GM10847 (cell line): Measurements from ENCODE around the gene TSPAN11.

Experiments used
- POLR2A ChIP-seq: IDR thresholded peaks from 2 replicates; pipeline ENCODE4 v1.6.1; 2011; ENCODE audit not compliant: insufficient read length; ENCODE audit errors: extremely low read depth

TSPAN11 gene, protein sequence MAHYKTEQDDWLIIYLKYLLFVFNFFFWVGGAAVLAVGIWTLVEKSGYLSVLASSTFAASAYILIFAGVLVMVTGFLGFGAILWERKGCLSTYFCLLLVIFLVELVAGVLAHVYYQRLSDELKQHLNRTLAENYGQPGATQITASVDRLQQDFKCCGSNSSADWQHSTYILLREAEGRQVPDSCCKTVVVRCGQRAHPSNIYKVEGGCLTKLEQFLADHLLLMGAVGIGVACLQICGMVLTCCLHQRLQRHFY

DNA sequence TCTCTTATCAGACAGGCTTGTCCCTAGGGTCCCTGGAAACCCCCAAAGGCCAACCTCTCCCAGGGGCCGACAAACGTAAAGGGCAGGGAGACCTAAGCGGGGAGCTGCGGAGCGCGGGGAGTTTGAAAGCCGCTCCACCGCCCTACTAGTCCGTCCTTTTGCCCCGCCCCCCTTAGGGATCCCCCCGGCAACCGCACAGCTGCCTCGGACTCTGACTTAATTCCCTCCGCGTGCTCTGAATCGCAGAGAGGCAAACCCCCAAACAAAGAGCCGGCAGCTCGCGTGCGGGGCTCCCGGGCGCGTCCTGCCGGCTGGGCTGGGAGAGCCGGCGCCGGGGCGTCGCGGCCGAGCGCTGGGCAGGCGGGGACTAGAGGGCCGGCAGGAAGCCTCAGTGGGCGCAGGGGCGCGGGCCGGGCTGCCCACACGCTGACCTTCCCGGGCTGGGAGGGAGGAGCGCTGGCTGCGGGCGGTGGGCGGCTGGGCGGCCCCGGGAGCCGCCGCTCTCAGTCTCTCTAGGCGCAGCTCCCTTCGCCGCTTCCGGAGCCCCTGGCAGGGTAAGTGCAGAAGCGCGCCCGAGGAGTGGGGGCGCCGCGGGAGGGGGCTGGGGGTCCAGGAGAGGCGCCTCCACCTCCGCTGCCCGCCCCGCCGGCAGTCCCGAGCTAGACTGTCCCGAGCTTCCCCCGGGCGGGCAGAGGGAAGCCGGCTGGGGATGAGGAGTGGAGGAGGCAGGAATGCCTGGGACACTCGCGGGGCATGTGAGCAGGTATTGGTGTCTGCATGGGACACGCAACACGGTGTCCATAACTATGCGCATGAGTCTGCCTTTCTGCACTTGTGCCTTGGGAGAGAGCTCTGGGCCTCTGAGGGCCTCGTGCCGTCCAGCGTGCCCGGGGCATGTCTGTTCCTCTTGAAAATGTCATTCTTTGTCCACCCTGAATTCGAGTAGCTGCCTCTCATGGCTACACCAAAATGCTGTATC, at the start of gene TSPAN11:
TSPAN11 (plus strand) TSS at position 506 of the 979 bp plus-strand sequence. CDS start 27,244 bp downstream, outside the sequence.
- no peak for TF ChIP-seq POLR2A

DNA sequence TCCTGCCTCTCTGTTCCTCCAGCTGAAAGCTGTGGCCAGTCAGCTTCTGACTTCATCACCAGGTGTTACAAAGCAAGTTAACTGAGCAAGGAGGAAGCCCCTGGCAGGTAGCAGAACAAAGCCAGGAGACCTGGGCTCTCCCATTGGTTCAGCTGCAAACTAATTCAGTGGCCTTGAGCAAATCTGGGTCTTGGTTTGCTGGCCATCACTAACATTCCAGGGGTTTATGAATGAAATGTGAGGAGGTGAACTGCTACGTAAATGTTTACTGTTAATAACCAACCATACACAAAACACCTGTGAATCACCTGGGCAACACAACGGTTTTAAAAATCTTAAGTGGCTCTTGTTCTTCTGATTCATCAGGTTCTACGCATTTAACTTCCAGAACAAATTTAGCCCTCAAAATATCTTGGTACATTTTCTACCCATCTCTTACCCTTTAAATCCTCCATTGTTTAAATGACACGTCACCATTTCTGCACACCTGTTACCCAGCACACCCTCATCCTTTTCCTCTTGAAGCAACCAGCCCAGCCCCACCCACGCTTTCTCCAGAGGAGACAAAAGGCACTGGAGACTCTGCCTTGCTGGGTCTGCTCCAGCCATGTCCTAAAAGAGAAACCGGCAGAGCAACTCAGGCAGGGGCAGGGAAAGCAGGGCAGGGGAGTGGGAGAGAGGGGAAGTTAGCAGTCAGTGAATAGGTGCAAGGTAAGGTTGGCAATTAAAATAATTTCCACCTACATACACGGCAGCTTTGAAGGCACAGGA, 49.3 kb upstream of the TSPAN11 start:
- TF ChIP-seq POLR2A, result no peak

DNA sequence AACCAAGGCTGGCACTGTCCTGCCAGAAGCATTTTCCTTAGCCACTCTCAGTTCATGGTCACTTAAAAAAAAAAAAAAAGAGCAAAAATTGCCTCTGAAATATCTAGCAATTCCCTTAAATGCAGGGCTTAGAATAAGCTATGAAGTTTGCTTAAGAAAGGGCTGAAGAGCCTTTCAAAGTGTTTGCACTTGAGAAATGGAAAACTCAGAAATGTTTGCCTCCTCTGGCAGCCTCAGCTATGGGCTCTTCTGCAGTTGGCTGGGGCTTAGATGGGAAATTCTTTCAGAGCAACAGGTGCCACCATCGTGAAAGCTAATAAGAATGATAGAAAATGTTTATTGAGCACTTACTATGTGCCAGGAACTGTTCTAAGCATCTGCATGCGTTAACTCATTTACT, 48.5 kb upstream of the TSPAN11 start:
- no peak for TF ChIP-seq POLR2A

DNA sequence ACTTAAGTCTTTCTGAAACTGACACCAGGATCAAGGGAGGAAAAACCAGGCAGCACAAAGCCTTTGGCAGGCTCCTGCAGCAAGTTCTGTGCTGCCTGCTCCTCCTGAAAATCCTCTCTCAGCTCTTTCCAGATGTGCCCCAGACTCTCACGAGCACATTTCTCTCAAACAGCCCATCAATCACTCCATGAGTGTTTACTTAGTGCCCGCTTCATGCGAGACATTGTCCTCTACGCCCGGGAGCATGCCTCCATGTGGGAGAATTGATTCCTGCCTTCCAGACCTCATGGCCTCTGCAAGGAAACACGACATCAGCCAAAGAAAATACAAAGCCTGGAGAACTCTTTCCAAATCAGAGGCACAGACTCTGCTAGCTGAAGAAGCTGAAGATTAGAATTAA, 46.5 kb upstream of the TSPAN11 start:
- no peak for TF ChIP-seq POLR2A

DNA sequence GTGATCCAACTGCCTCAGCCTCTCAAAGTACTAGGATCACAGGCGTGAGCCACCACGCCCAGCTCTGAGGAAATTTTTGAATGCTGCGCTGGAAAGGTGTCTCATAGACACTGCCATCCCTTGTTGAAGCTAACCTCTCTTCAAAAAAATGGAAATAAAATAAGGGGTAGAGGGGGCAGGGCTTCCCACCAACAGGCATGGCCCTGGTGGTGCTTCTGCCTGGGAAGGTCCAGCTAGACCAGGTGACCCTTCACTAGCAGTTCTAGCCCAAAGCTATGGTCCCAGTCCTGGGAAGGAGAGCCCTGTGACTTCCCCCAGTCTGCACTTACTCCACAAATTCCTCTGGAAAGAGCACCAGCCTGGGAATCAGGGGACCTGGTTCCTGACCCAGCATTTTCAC, 45.7 kb upstream of the TSPAN11 start:
- no peak for TF ChIP-seq POLR2A

DNA sequence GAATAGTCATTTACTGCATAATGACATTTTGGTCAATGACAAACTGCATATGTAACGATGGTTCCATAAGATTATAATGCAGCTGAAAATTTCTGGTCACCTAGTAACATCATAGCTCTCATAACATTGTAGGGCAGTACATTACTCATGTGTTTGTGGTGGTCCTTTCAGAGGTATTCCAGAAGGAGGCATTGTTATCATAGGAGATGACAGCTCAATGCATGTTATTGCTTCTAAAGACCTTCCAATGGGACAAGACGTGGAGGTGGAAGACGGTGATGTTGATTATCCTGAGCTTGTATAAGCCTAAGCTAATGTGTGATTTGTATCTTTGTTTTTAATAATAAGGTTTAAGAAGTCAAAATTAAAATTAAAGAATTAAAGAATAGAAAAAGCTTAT, 43.8 kb upstream of the TSPAN11 start:
- no peak for TF ChIP-seq POLR2A

DNA sequence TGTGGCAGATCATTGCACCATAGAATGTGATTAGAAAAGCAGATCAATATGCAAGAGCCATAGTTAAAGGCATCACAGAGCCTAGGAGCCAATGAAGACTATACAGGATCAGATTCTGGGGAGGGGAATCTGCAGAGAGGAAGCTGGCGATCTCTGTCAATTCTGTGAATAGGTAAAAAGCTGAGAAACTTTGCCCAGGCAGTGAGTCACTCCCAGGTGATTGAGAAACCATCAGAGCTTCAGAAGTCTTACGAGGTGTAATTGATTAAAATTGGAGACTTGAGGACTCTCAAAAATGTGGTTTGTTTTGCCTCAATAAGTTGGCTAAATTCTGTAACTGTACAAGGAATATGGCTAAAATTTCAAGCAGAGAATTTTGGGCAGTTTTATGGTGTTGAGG, 41.7 kb upstream of the TSPAN11 start:
- TF ChIP-seq POLR2A, result no peak

DNA sequence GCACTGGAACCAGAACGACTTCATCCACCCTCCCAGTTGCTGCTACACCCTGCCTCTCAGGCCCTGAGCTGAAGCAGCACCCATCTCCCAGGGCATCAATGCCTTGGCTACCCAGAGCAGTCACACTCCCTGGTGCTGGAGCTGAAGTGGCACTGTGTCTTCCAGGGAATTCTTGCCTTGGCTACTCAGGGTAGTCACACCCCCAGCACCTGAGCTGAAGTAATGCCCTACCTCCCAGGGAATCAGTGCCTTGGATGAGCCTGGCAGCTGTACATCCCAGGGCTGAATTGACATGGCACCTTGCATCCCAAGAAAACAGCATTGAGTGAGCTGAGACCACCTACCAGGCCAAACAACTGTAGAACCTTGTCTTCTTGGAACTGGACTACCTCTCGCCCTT, 41.2 kb upstream of the TSPAN11 start:
- no peak for TF ChIP-seq POLR2A

DNA sequence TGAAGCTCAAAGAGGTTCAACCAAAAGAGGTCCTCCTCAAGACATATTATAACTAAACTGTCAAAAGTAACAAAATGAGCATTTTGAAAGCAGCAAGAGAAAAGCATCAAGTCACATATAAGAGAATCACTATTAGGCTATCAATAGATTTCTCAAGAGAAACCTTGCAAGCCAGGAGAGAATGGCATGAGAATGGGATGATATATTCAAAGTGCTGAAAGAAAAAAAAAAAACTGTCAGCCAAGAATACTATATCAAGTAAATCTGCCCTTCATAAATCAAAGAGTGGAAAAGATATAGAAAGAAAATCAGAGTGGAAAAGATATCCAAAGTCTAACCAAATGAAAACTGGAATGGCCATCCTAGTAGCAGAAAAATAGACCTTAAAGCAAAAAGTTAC, 39.3 kb upstream of the TSPAN11 start:
- no peak for TF ChIP-seq POLR2A

DNA sequence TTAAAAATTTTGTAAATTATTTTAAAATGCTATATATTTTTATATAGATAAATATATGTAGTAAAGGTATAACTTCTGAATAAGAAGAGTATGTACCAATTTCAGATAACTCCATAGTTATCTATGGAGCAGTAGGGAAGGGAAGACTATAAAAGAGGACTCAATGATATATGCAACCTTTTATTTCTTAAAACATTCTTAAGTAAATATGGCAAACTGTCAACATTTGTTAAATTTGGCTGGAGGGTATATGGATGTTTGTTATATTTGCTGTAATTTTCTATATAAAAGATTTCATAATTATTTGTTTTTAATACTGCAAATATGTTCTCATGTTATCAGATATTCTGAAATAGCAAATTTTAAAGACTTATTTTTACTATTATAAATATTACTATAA, 38.3 kb upstream of the TSPAN11 start:
- TF ChIP-seq POLR2A, result no peak

DNA sequence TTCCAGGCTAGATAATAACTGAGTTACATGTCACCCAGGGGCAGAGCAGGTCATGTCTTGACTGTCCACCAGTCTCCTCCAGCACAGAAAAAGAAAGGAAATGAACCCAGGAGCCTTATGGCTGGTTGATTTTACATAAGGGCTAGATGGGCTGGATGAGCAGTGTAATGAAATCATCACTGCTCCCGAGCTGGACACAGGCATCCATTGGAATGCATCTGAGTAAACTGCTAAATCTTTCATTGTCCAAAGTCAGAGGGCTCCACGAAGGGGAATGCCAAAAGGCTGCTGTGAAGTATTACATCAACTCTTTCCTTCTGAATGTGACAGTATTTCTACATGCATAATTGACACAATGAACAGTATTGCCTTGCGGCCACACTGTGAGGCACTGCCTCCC, 30.1 kb upstream of the TSPAN11 start:
- no peak for TF ChIP-seq POLR2A

DNA sequence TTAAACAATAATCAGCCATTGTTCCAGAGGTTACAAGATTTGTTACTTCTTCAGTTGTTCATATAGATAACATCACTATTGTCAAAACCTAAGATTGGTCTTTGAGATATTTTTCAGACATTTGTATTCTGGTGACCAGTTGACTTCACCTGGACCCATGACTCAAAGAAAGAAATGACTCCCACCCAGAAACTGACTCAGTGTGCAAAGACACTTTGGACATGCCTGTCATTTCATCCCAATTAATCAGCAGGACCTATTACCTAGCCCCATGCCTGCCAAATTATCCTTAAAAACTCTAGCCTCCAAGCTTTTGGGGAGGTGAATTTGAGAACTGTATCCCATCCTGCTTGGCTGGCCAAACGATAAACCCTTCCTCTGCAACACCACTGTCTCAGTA, 27.7 kb upstream of the TSPAN11 start:
- no peak for TF ChIP-seq POLR2A

DNA sequence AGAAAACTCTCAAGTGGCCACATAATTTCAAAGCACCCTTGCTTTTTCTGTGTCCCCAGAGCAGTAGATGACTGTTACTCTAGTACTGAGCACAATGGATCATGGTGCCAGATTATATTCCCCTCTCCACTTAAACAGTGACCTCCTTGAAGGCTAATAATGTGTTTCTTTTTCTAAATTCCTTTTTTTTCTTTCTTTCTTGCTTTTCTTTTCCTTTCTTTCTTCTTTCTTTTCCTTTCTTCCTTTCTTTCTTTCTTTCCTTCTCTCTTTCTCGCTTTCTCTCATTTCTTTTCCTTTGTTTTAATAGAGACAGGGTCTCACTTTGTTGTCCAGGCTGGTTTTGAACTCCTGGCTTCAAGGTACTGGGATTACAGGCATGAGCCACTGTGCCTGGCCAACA, 26.2 kb upstream of the TSPAN11 start:
- no peak for TF ChIP-seq POLR2A

DNA sequence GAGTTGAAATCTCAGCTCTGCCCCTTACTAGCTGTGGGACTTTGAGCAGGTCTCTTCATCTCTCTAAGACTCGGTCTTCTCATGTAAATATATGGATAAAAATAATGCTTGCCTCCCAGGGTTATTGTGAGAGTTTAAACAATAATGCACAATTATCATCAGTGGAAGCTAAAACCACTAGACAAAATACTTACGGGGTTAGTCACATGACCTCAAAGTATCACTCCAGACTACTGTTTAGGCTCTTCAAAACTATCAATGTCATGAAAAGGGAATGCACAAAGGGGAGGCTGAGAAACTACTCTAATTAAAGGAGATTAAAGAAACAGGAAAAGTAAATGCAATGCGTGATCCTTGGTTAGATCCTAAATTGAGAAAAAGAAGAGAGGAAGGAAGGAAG, 24.5 kb upstream of the TSPAN11 start:
- TF ChIP-seq POLR2A, result no peak

DNA sequence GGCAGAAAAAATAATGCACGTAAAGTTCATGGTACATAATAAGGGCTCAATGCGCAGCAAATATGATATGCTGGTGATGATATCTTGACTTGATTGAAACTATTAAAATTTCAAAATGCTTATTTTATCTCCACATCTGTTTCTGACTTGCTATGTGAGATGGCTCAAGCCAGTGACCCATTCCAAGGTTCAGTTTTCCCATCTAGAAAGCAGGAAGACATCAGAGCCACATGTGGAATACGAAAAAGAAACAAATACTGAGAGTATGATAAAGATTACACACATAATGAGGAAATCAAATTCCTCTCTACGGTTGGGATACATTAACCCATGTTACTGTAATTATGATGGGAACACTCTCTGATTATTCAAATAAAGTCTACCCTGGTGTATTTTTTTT, 24.0 kb upstream of the TSPAN11 start:
- TF ChIP-seq POLR2A, result no peak
